GM08714 (cell line): ENCODE results near the gene GFRAL.
"Not testable (repeated sequence)": the region's sequence is repeated elsewhere in the genome, so short reads cannot be mapped to it uniquely, and the experiment has no call there.

Experiments
- H3K4me3 ChIP-seq: fragments of 200-500 bp; sonication (Bioruptor generic); 2 replicates; pipeline ENCODE4 v1.5.1; 2014; ENCODE audit warnings: mild to moderate bottlenecking, low read length, inconsistent platforms
- ZNF274 ChIP-seq: IDR thresholded peaks from 2 replicates; pipeline ENCODE4 v1.6.1; 2012; ENCODE audit warnings: mild to moderate bottlenecking, low read depth, low read length

GFRAL gene

DNA sequence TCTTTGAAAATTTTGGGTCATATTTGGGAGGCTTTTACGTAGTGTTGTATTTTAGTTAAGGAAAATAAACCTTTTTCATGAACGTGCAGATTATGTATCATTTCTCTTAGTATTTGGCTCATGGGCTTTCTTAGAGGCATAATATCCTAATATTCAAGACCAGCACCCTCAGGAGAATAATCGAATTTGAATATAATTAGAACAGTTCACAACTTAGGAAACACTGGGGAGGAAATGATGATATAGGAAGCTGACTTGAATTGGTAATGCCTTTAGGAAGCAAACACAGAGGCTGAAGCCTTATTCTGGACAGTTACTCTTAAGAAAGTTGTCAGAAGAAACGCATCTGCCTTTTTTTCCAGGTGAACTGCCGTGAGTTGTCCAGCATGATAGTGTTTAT, at the start of gene GFRAL:
GFRAL (plus strand) TSS at position 301 of the 400 bp plus-strand sequence; CDS start at position 387, 86 bp downstream.
- TF ChIP-seq ZNF274, result no peak
- H3K4me3 ChIP-seq, result no peak within 1 kb of the TSS

- no peak for TF ChIP-seq ZNF274
- H3K4me3 ChIP-seq, result no peak overlapping the region
Observed at GRCh38 chr6:55277646-55278045, 49.6 kb upstream of the GFRAL start.

GRCh38 chr6:55281215-55281614, 46.1 kb upstream of the GFRAL start:
- H3K4me3 ChIP-seq, result no peak overlapping the region
- no peak for TF ChIP-seq ZNF274

DNA sequence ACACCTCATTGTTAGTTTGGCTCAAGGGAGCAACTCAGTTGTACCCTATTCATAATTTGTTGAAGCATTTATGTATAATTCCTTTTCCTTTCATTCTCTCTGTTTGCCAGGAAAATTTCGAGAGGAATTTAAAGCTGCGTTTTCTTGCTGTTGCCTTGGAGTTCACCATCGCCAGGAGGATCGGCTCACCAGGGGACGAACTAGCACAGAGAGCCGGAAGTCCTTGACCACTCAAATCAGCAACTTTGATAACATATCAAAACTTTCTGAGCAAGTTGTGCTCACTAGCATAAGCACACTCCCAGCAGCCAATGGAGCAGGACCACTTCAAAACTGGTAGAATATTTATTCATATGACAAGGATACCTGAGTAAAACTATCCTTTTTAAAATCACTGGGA, 45.2 kb upstream of the GFRAL start:
- TF ChIP-seq ZNF274, result no peak

DNA sequence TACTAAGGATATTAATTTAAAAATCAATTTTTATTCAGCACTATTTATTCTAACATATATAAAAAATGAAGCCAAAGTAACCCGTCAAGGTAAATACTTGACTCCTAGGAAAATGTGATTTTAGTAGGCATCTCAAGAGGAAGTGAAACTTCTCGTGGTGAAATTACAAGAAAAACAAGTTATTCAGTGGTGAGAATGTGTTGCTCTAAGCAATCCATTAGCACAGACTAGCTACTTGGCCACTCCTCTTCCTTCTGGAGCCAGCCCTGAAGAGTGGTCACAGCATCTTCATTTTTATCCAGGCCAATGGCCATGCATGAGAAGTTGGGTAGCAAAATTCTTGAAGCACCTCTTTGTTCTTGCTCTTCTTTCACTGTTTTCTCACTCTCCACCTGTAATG, 40.4 kb upstream of the GFRAL start:
- no peak for TF ChIP-seq ZNF274
- H3K4me3 ChIP-seq, result no peak overlapping the region

More for the DNA sequence above, 45.2 kb upstream of the GFRAL start:
- H3K4me3 ChIP-seq, result no peak overlapping the region

DNA sequence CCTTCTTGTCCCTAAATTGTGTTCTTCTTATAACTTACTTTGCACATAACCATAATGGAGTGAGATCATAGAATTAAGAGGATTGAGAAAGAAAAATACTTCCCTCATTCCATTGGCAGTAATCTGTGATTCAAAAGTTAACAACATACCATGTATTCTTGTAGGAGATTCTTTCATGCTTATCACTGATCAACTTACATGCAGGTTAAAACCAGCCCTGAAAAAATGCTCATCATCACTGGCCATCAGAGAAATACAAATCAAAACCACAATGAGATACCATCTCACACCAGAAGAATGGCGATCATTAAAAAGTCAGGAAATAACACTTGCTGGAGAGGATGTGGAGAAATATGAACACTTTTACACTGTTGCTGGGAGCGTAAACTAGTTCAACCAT, 36.5 kb upstream of the GFRAL start:
- no peak overlapping the region for H3K4me3 ChIP-seq
- no peak for TF ChIP-seq ZNF274

DNA sequence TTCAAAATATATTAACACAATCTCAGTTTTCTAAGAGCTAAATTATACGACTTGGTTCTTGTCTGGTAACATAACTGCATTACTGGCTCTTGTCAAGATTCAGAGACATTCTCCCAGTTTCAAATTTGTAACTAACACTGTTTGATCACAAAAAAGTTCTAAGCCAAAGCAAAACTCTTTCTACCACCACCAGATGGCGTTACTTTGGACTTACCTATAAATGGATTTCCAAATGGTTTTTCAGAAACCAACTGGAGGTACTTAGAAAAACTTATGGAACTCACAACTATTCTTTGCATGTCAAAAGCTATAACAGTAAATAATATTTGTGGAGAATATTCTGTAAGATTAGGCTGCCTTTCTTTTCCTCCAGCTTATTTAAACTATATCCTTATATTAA, 34.2 kb upstream of the GFRAL start:
- no peak for TF ChIP-seq ZNF274
- no peak overlapping the region for H3K4me3 ChIP-seq

GRCh38 chr6:55297214-55297613, 30.1 kb upstream of the GFRAL start:
- H3K4me3 ChIP-seq, result not testable (repeated sequence)

DNA sequence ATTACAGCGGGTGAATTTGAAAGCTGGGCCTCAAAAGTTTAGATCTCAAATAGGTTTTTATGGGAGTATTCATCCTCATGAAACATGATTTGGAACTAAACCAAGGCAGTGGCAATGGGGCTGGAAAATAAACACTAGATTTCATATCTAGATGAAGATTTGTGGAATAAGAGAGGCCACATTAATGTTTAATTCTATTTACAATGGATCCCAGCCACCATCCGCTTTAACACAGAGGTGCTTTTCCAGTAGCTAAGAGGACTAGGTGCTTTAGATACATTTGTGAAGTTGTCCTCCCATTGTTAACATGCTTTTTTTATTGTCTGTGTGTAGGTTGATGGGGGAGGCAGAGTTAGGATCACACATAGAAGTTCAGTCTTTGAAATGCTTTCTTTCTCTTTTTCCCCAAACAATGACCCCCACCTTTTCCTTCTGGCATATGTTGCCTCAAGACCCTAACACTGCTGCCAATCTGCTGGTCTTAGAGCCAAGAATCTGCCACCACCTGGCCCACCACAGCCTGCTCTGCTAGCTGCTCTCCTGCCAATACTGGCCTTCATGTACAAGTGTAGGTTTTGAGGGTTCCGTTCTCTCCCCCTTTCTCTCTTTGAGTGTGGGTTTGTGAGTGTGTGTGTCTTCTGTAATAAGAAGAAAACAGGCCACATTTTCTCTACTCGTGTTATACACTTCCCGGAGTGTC, 27.8 kb upstream of the GFRAL start:
- no peak overlapping the region for H3K4me3 ChIP-seq

GRCh38 chr6:55304747-55305146, 22.5 kb upstream of the GFRAL start:
- H3K4me3 ChIP-seq, result no peak overlapping the region
- TF ChIP-seq ZNF274, result no peak

More for the DNA sequence above, 27.8 kb upstream of the GFRAL start:
- no peak for TF ChIP-seq ZNF274

DNA sequence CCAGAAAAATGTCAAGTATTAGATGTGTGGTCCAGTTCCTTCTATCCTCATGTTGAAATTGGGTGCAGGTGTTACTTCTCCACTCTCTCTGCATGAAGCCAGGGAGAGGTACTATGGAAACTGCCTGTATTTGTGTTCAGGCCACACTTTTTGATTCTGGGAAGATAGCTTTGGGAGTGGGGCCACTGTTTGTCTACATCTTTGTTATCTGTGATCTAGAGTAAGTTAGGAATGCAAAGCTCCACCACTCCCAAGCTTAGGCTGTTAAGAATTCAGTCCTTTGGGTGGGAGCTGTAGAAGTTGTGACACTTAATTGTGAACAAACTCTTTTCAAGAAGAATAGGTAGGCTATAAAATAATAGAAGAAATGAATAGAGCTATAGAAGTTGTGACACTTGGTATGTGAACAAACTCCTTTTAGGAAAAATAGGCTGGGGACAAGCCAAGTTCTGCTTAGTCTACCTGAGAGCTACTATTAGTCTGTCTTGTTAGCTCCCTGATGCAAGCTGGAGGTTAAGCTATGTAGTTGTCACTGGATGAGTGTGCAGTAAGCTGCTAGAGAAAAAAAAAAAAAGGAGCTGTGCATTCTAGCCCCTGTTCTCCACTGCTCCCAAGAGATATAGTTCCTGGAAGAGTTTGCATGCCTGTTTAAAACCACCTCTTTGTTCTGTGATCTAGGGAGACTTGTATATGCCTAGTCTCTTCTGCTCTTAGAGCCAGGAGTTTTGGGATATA, 7.1 kb upstream of the GFRAL start:
- TF ChIP-seq ZNF274, result no peak
- H3K4me3 ChIP-seq, result no peak overlapping the region

- H3K4me3 ChIP-seq, result no peak overlapping the region
- TF ChIP-seq ZNF274, result no peak
Observed at GRCh38 chr6:55320696-55321086, 6.6 kb upstream of the GFRAL start.

GRCh38 chr6:55377150-55377549, 49.9 kb downstream of the GFRAL start:
- no peak overlapping the region for H3K4me3 ChIP-seq
- TF ChIP-seq ZNF274, result no peak

- H3K4me3 ChIP-seq, result no peak overlapping the region
- TF ChIP-seq ZNF274, result no peak
Observed at GRCh38 chr6:55379471-55379870, 52.2 kb downstream of the GFRAL start.

GRCh38 chr6:55379895-55380294, 52.6 kb downstream of the GFRAL start:
- TF ChIP-seq ZNF274, result no peak
- no peak overlapping the region for H3K4me3 ChIP-seq
